Nephron (organoid): ENCODE data around the gene SH3BP1.
A peak's percentile ranks its signal among the peaks of the same experiment; 100 is the strongest.
"Not testable (repeated sequence)": the region's sequence is repeated elsewhere in the genome, so short reads cannot be mapped to it uniquely, and the experiment has no call there.

Experiments
- H3K27ac Mint-ChIP-seq, 3 experiments: 2 replicates each; pipeline ENCODE4 v1.8.0; 2020; ENCODE audit warnings: mixed read lengths in 3 of 3, mild to moderate bottlenecking in 2 of 3, moderate library complexity in 1 of 3
- H3K27me3 Mint-ChIP-seq: 2 replicates; pipeline ENCODE4 v1.8.0; 2021; ENCODE audit warnings: low read depth, mild to moderate bottlenecking, moderate library complexity, mixed read lengths
- H3K36me3 Mint-ChIP-seq: 2 replicates; pipeline ENCODE4 v1.8.0; 2020; ENCODE audit warnings: low read depth, mixed read lengths
- H3K4me1 Mint-ChIP-seq: 2 replicates; pipeline ENCODE4 v1.8.0; 2020; ENCODE audit warnings: mixed read lengths
- H3K4me3 Mint-ChIP-seq, 3 experiments: 2 replicates each; pipeline ENCODE4 v1.8.0; 2020; ENCODE audit warnings: mild to moderate bottlenecking in 3 of 3, mixed read lengths in 3 of 3, moderate library complexity in 2 of 3
- H3K9me3 Mint-ChIP-seq: 2 replicates; pipeline ENCODE4 v1.8.0; 2020; ENCODE audit warnings: mixed read lengths
- CTCF ChIP-seq, 3 experiments: fragments of 200-600 bp; sonication (generic); IDR thresholded peaks; one replicate each; pipeline ENCODE4 v1.5.0; 2021; ENCODE audit warnings: antibody characterized with exemption in 3 of 3; ENCODE audit not compliant: unreplicated experiment in 3 of 3

SH3BP1 gene

GRCh38 chr22:37607935-37608476 lies 31.5 kb upstream of the SH3BP1 start:
- TF ChIP-seq CTCF (IDR thresholded peaks at IDR 0.05; ENCODE audit: unreplicated experiment in 3 of 3): no peak
- Mint-ChIP-seq H3K36me3 (no peaks in the 10 kb centered on the region), H3K4me1 (peaks cover 23% of the 10 kb centered on the region), H3K4me3 (peak overlapping the region; percentile 87 to 96 (median 89)), H3K27ac (peak overlapping the region; percentile 97 to 99 (median 98)), H3K27me3 (peaks cover 3% of the 10 kb centered on the region), H3K9me3 (no peaks in the 10 kb centered on the region)

- Mint-ChIP-seq H3K27ac (peak within 1 kb of the TSS; percentile 97 to 99 (median 98)), H3K4me3 (peak within 1 kb of the TSS; percentile 93 to 96 (median 96)), H3K27me3 (peaks cover 3% of the 10 kb centered on the region), H3K4me1 (peaks cover 28% of the 10 kb centered on the region), H3K9me3 (no peaks in the 10 kb centered on the region), H3K36me3 (peaks cover 2% of the 10 kb centered on the region)
- no peak for TF ChIP-seq CTCF (IDR thresholded peaks at IDR 0.05; ENCODE audit: unreplicated experiment in 3 of 3)
These were observed 30.8 kb upstream of the SH3BP1 start, which contains the start of gene GGA1 for GRCh38 chr22:37608477-37609239. GGA1 (plus strand) TSS chr22:37608834; CDS start chr22:37608861, 27 bp downstream.

DNA sequence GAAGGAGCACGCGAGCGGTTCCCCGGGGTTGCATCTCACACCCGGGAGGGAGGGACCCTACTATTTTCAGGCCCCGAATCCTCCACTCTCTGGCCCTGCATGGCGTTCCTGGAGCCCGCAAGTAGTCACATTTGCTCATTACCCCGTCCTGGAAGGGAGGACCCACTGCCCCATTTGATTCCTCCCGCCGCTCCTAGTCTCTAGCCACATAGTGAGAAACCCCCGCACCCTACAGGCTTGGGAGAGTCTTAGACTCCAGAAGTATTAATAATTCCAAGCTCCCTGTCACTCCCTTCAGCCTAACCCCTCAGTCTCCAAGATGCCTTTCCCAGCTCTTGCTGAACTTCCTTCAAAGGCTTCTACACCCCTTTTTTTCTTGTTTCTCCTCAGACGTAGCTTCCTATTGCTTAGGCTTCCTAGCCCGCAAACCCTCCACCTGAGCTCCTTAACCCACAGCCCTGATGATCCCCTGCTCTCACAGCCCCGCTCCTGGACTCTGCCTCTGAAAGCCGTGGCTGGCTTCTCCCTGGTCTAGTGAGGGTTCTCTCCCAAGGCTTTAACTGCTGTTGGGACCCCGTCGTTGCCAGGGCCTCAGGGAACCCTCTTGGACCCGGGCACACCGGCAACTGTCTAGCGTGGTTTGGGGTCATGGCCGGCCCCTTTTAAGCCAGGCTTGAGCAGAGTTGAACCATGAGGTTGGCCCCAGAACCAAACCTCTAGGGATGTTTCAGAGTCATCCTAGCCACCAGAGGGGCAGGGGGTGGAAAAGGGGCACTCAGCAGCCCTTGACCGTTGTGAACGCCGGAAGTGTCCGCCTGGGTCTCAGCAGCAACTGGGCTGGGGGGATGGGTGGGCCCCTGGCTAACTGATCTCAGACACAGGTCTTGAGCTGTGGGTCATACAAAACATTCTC lies 30.0 kb upstream of the SH3BP1 start:
- TF ChIP-seq CTCF (IDR thresholded peaks at IDR 0.05; ENCODE audit: unreplicated experiment in 3 of 3): no peak
- no peaks in the 10 kb centered on the region for H3K27me3 Mint-ChIP-seq
- H3K4me3 Mint-ChIP-seq: peak overlapping the region; percentile 93 to 96 (median 96)
- no peaks in the 10 kb centered on the region for H3K9me3 Mint-ChIP-seq
- peaks cover 4% of the 10 kb centered on the region for H3K36me3 Mint-ChIP-seq
- H3K4me1 Mint-ChIP-seq: peaks cover 30% of the 10 kb centered on the region
- H3K27ac Mint-ChIP-seq: peak overlapping the region; percentile 94 to 99 (median 96)

GRCh38 chr22:37610153-37610475 lies 29.4 kb upstream of the SH3BP1 start:
- not testable (repeated sequence) for H3K9me3 Mint-ChIP-seq, H3K27me3 Mint-ChIP-seq, H3K36me3 Mint-ChIP-seq
- peaks cover 30% of the 10 kb centered on the region for H3K4me1 Mint-ChIP-seq
- H3K4me3 Mint-ChIP-seq: peak overlapping the region; percentile 93 to 96 (median 96)
- H3K27ac Mint-ChIP-seq: peak overlapping the region; percentile 94 to 99 (median 96)

- no peak for TF ChIP-seq CTCF (IDR thresholded peaks at IDR 0.05; ENCODE audit: unreplicated experiment in 3 of 3)
- H3K4me1 Mint-ChIP-seq: peaks cover 30% of the 10 kb centered on the region
These were observed 28.9 kb upstream of the SH3BP1 start for GRCh38 chr22:37610480-37611129.

More at GRCh38 chr22:37610480-37611129, 28.9 kb upstream of the SH3BP1 start:
- Mint-ChIP-seq H3K27ac (peak overlapping the region; percentile 96 to 99 (median 98)), H3K27me3 (no peaks in the 10 kb centered on the region), H3K36me3 (peaks cover 7% of the 10 kb centered on the region), H3K9me3 (no peaks in the 10 kb centered on the region), H3K4me3 (peak overlapping the region; percentile 93 to 96 (median 96))
